Activated T-helper 1 cell treated with anti-CD3 and anti-CD28 coated beads, Interleukin-12 subunit alpha, Interleukin-12 subunit beta, Interleukin-2, Interleukin-4 antibody, amounts not matched to agents 30 ng/mL and 10 ng/mL and 1 ng/mL, durations not matched to agents 14 hours and 24 hours and 36 hours (primary cell): ENCODE measurements around the gene PARD3B. TPM values are rescaled to one million over a fixed set of nuclear protein-coding genes. Genes with fewer than 3 reads are reported as not detected.

ENCODE experiments used
- DNase-seq: peaks from one replicate; pipeline ENCODE4 v3.0.0; 2021; ENCODE audit warnings: low spot score
- H3K27ac Mint-ChIP-seq: one replicate; pipeline ENCODE4 v1.8.0; 2021; ENCODE audit warnings: mild to moderate bottlenecking, mixed read lengths
- H3K27me3 Mint-ChIP-seq: one replicate; pipeline ENCODE4 v1.8.0; 2022; ENCODE audit warnings: mild to moderate bottlenecking, moderate library complexity, mixed read lengths; ENCODE audit not compliant: insufficient read depth
- H3K36me3 Mint-ChIP-seq: one replicate; pipeline ENCODE4 v1.8.0; 2021; ENCODE audit warnings: low read depth, mixed read lengths
- H3K4me1 Mint-ChIP-seq: one replicate; pipeline ENCODE4 v1.8.0; 2021; ENCODE audit warnings: low read depth, mixed read lengths
- H3K4me3 Mint-ChIP-seq: one replicate; pipeline ENCODE4 v1.8.0; 2021; ENCODE audit warnings: mild to moderate bottlenecking, moderate library complexity, mixed read lengths
- H3K9me3 Mint-ChIP-seq: one replicate; pipeline ENCODE4 v1.8.0; 2021; ENCODE audit warnings: mixed read lengths
- intact Hi-C: fragments of 100-400 bp; cut with micrococcal nuclease; formaldehyde crosslinking; loops from one replicate; pipeline ENCODE4 v1.15.1; 2024
- total RNA-seq: library from RNA; stranded (reverse); gene quantifications from 2 replicates; pipeline ENCODE4 v1.2.3, GENCODE V29; 2022

PARD3B gene
- total RNA-seq, 1 donor from 2014 or later, result 0.26 TPM

GRCh38 chr2:204529795-204530463 is 15.3 kb upstream of the PARD3B start:
- Mint-ChIP-seq H3K4me3 (no peak overlapping the region), H3K36me3 (no peaks in the 10 kb centered on the region)

GRCh38 chr2:204530464-204530805 is 14.8 kb upstream of the PARD3B start:
- Mint-ChIP-seq H3K27ac (no peak overlapping the region), H3K4me1 (no peaks in the 10 kb centered on the region), H3K4me3 (no peak overlapping the region), H3K36me3 (no peaks in the 10 kb centered on the region), H3K9me3 (no peaks in the 10 kb centered on the region), H3K27me3 (peaks cover 5% of the 10 kb centered on the region)
- no peak for DNase-seq
- intact Hi-C loops, result no loop called here

More at GRCh38 chr2:204529795-204530463, 15.3 kb upstream of the PARD3B start:
- no peak for DNase-seq
- intact Hi-C loops, result no loop called here
- Mint-ChIP-seq H3K9me3 (no peaks in the 10 kb centered on the region), H3K27ac (no peak overlapping the region), H3K4me1 (no peaks in the 10 kb centered on the region), H3K27me3 (peaks cover 4% of the 10 kb centered on the region)

- Mint-ChIP-seq H3K4me1 (no peaks in the 10 kb centered on the region), H3K27ac (no peak overlapping the region), H3K36me3 (no peaks in the 10 kb centered on the region), H3K9me3 (no peaks in the 10 kb centered on the region), H3K4me3 (no peak overlapping the region), H3K27me3 (peaks cover 5% of the 10 kb centered on the region)
- intact Hi-C loops, result no loop called here
- no peak for DNase-seq
Observed at GRCh38 chr2:204533629-204534370, 11.5 kb upstream of the PARD3B start.

GRCh38 chr2:204535356-204535755 is 9.9 kb upstream of the PARD3B start:
- intact Hi-C loops, result no loop called here
- Mint-ChIP-seq H3K27me3 (peaks cover 5% of the 10 kb centered on the region), H3K36me3 (no peaks in the 10 kb centered on the region), H3K9me3 (no peaks in the 10 kb centered on the region), H3K27ac (no peak overlapping the region), H3K4me3 (no peak overlapping the region), H3K4me1 (no peaks in the 10 kb centered on the region)
- DNase-seq, result no peak

GRCh38 chr2:204535764-204536163 is 9.5 kb upstream of the PARD3B start:
- H3K9me3 Mint-ChIP-seq, result no peaks in the 10 kb centered on the region
- DNase-seq, result no peak
- H3K27ac Mint-ChIP-seq, result no peak overlapping the region
- no peaks in the 10 kb centered on the region for H3K36me3 Mint-ChIP-seq
- intact Hi-C loops, result no loop called here
- H3K4me1 Mint-ChIP-seq, result no peaks in the 10 kb centered on the region
- H3K27me3 Mint-ChIP-seq, result peaks cover 5% of the 10 kb centered on the region
- no peak overlapping the region for H3K4me3 Mint-ChIP-seq

- H3K4me1 Mint-ChIP-seq, result no peaks in the 10 kb centered on the region
- no peak for DNase-seq
- H3K36me3 Mint-ChIP-seq, result no peaks in the 10 kb centered on the region
- H3K27me3 Mint-ChIP-seq, result peaks cover 8% of the 10 kb centered on the region
- no peaks in the 10 kb centered on the region for H3K9me3 Mint-ChIP-seq
- no peak overlapping the region for H3K4me3 Mint-ChIP-seq
- no peak overlapping the region for H3K27ac Mint-ChIP-seq
- intact Hi-C loops, result no loop called here
Observed at GRCh38 chr2:204538182-204539018, 6.9 kb upstream of the PARD3B start.

- Mint-ChIP-seq H3K27me3 (peaks cover 11% of the 10 kb centered on the region), H3K36me3 (no peaks in the 10 kb centered on the region), H3K4me3 (no peak overlapping the region), H3K9me3 (no peaks in the 10 kb centered on the region), H3K4me1 (no peaks in the 10 kb centered on the region), H3K27ac (no peak overlapping the region)
- intact Hi-C loops, result no loop called here
- no peak for DNase-seq
Observed at GRCh38 chr2:204539019-204539385, 6.3 kb upstream of the PARD3B start.

GRCh38 chr2:204541637-204542036 is 3.6 kb upstream of the PARD3B start:
- intact Hi-C loops, result no loop called here
- DNase-seq, result no peak
- Mint-ChIP-seq H3K27me3 (peaks cover 28% of the 10 kb centered on the region), H3K4me3 (no peak overlapping the region), H3K27ac (no peak overlapping the region), H3K36me3 (no peaks in the 10 kb centered on the region), H3K9me3 (no peaks in the 10 kb centered on the region), H3K4me1 (peaks cover 9% of the 10 kb centered on the region)

- peaks cover 9% of the 10 kb centered on the region for H3K4me1 Mint-ChIP-seq
- H3K36me3 Mint-ChIP-seq, result no peaks in the 10 kb centered on the region
- no peak for DNase-seq
- no peak overlapping the region for H3K27ac Mint-ChIP-seq
- intact Hi-C loops, result no loop called here
- H3K27me3 Mint-ChIP-seq, result peaks cover 38% of the 10 kb centered on the region
- H3K4me3 Mint-ChIP-seq, result no peak overlapping the region
- no peaks in the 10 kb centered on the region for H3K9me3 Mint-ChIP-seq
Observed at GRCh38 chr2:204542982-204543608, 2.2 kb upstream of the PARD3B start.

GRCh38 chr2:204545861-204546735 is 823 bp downstream of the PARD3B start:
- Mint-ChIP-seq H3K27ac (no peak overlapping the region), H3K4me3 (peak overlapping the region; percentile 72), H3K9me3 (no peaks in the 10 kb centered on the region), H3K27me3 (peaks cover 42% of the 10 kb centered on the region), H3K36me3 (no peaks in the 10 kb centered on the region), H3K4me1 (peaks cover 9% of the 10 kb centered on the region)
- intact Hi-C loops, result no loop called here
- no peak for DNase-seq

- Mint-ChIP-seq H3K36me3 (no peaks in the 10 kb centered on the region), H3K9me3 (no peaks in the 10 kb centered on the region), H3K27me3 (peaks cover 24% of the 10 kb centered on the region), H3K4me1 (no peaks in the 10 kb centered on the region), H3K4me3 (no peak overlapping the region), H3K27ac (no peak overlapping the region)
- DNase-seq, result no peak
- intact Hi-C loops, result no loop called here
Observed at GRCh38 chr2:204550751-204551511, 5.7 kb downstream of the PARD3B start.

GRCh38 chr2:204551512-204551863 is 6.2 kb downstream of the PARD3B start:
- no peaks in the 10 kb centered on the region for H3K9me3 Mint-ChIP-seq
- no peak overlapping the region for H3K4me3 Mint-ChIP-seq
- intact Hi-C loops, result no loop called here
- no peak overlapping the region for H3K27ac Mint-ChIP-seq
- H3K36me3 Mint-ChIP-seq, result no peaks in the 10 kb centered on the region
- no peaks in the 10 kb centered on the region for H3K4me1 Mint-ChIP-seq
- peaks cover 18% of the 10 kb centered on the region for H3K27me3 Mint-ChIP-seq
- DNase-seq, result no peak
